K562 (cell line): ENCODE measurements around the gene FKBP15. TPM values are rescaled to one million over a fixed set of nuclear protein-coding genes. Genes with fewer than 3 reads are reported as not detected.

Experiments used
- E2F5 ChIP-seq: sonication (generic); formaldehyde crosslinking; IDR thresholded peaks from 2 replicates; pipeline ENCODE4 v1.8.0; 2022; ENCODE audit warnings: mild to moderate bottlenecking, missing genetic modification reagents
- HMGN3 ChIP-seq: IDR thresholded peaks from 2 replicates; pipeline ENCODE4 v1.6.1; 2011; ENCODE audit warnings: borderline replicate concordance, low read depth, mild to moderate bottlenecking, mixed read lengths, low read length; ENCODE audit not compliant: insufficient read length; ENCODE audit errors: extremely low read depth
- NR4A1 ChIP-seq, 2 experiments: fragments of 250-450 bp in 1 of 2; fragments of 450-650 bp in 1 of 2; sonication (Bioruptor Pico) in 1 of 2; IDR thresholded peaks; 2 replicates each; pipeline versions ENCODE4 v1.4.0 to v1.6.1; 2016 to 2020; ENCODE audit warnings: mild to moderate bottlenecking in 2 of 2, missing compliant biosample characterization in 1 of 2, missing genetic modification characterization in 1 of 2, moderate library complexity in 1 of 2
- RUNX1 ChIP-seq: sonication (generic); IDR thresholded peaks from 2 replicates; pipeline ENCODE4 v1.6.1; 2016; ENCODE audit warnings: antibody characterized with exemption, low read depth
- ZBTB11 ChIP-seq, 3 experiments: fragments of 200-800 bp in 1 of 3; fragments of 250-450 bp in 1 of 3; fragments of 450-650 bp in 1 of 3; sonication (Bioruptor Pico) in 1 of 3; sonication (Bioruptor generic) in 1 of 3; formaldehyde crosslinking in 1 of 3; IDR thresholded peaks; 2 replicates each; pipeline versions ENCODE4 v1.6.1 to v1.8.0; 2016 to 2022; ENCODE audit warnings: mild to moderate bottlenecking in 2 of 3, missing genetic modification characterization in 2 of 3, missing compliant biosample characterization in 1 of 3, moderate library complexity in 1 of 3
- ZBTB2 ChIP-seq: fragments of 450-650 bp; IDR thresholded peaks from 2 replicates; pipeline ENCODE4 v1.6.1; 2016; ENCODE audit warnings: antibody characterized with exemption
- ZNF449 ChIP-seq: fragments of 250-450 bp; sonication (Bioruptor Pico); IDR thresholded peaks from 2 replicates; pipeline ENCODE4 v1.8.0; 2022; ENCODE audit warnings: moderate library complexity, mild to moderate bottlenecking, inconsistent platforms
- polyA plus RNA-seq, 8 experiments: library from polyadenylated mRNA; depleted of rRNA in 4 of 8; stranded (reverse) in 5 of 8; unstranded in 3 of 8; fragments of >200 nt; fragmentation: Nextera tagmentation in 2 of 8; fragmentation: Illumina TruSeq in 1 of 8; extraction: Ambion mirVana in 2 of 8; extraction: Trizol in 1 of 8; gene quantifications; 2 replicates each; pipeline versions ENCODE4 v1.2.1 to v1.2.3, GENCODE V29; 2011 to 2014; ENCODE audit warnings: inconsistent platforms in 1 of 8, missing spikeins in 1 of 8
- total RNA-seq, 7 experiments: library from RNA; depleted of rRNA in 6 of 7; stranded (reverse); fragments of >200 nt in 6 of 7; fragmentation: Illumina TruSeq in 2 of 7; extraction: Trizol in 2 of 7; gene quantifications; 2 replicates each; pipeline versions ENCODE4 v1.2.1 to v1.2.3, GENCODE V29; 2011 to 2021; ENCODE audit warnings: low replicate concordance in 1 of 7
- TF ChIP-seq, protein P1 (sequence below): fragments of 250-450 bp; sonication (Bioruptor Pico); IDR thresholded peaks from 2 replicates; pipeline ENCODE4 v1.4.0; 2020
- TF ChIP-seq, protein P2 (sequence below): fragments of 450-650 bp; IDR thresholded peaks from 2 replicates; pipeline ENCODE4 v1.6.1; 2016; ENCODE audit warnings: mild to moderate bottlenecking
- TF ChIP-seq, protein P3 (sequence below): fragments of 250-450 bp; sonication (Bioruptor Pico); IDR thresholded peaks from 2 replicates; pipeline ENCODE4 v1.8.0; 2021; ENCODE audit warnings: borderline replicate concordance, mild to moderate bottlenecking, moderate library complexity; ENCODE audit not compliant: poor library complexity, severe bottlenecking

FKBP15 gene
- total and polyA plus RNA-seq, 9 of the 15 experiments (the other 6 are each of a cell fraction or from before 2014, with no cell fraction given): 8.7 to 38.0 (median 18.9) TPM

GRCh38 chr9:113150670-113151611 lies 70.1 kb downstream of the FKBP15 start, which contains the start of gene SLC31A2 (continued):
- TF ChIP-seq, protein P1, sequence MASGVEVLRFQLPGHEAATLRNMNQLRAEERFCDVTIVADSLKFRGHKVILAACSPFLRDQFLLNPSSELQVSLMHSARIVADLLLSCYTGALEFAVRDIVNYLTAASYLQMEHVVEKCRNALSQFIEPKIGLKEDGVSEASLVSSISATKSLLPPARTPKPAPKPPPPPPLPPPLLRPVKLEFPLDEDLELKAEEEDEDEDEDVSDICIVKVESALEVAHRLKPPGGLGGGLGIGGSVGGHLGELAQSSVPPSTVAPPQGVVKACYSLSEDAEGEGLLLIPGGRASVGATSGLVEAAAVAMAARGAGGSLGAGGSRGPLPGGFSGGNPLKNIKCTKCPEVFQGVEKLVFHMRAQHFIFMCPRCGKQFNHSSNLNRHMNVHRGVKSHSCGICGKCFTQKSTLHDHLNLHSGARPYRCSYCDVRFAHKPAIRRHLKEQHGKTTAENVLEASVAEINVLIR: 0 out of 2 replicates have a peak, but pooled peaks have one; percentile 13
- no peak for TF ChIP-seq E2F5
- TF ChIP-seq, protein P2, sequence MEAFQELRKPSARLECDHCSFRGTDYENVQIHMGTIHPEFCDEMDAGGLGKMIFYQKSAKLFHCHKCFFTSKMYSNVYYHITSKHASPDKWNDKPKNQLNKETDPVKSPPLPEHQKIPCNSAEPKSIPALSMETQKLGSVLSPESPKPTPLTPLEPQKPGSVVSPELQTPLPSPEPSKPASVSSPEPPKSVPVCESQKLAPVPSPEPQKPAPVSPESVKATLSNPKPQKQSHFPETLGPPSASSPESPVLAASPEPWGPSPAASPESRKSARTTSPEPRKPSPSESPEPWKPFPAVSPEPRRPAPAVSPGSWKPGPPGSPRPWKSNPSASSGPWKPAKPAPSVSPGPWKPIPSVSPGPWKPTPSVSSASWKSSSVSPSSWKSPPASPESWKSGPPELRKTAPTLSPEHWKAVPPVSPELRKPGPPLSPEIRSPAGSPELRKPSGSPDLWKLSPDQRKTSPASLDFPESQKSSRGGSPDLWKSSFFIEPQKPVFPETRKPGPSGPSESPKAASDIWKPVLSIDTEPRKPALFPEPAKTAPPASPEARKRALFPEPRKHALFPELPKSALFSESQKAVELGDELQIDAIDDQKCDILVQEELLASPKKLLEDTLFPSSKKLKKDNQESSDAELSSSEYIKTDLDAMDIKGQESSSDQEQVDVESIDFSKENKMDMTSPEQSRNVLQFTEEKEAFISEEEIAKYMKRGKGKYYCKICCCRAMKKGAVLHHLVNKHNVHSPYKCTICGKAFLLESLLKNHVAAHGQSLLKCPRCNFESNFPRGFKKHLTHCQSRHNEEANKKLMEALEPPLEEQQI: no peak
- TF ChIP-seq, protein P3, sequence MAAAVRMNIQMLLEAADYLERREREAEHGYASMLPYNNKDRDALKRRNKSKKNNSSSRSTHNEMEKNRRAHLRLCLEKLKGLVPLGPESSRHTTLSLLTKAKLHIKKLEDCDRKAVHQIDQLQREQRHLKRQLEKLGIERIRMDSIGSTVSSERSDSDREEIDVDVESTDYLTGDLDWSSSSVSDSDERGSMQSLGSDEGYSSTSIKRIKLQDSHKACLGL: no peak
- no peak for TF ChIP-seq NR4A1 (CRISPR knock-in tag; IDR thresholded peaks at IDR 0.05)
- TF ChIP-seq NR4A1 (tag; IDR thresholded peaks at IDR 0.05): peak; percentile 29; the same call in 1 of the 2 replicates
- TF ChIP-seq ZBTB11 (CRISPR knock-in tag; IDR thresholded peaks at IDR 0.05): no peak
- TF ChIP-seq RUNX1: no peak
- peak; percentile 82 for TF ChIP-seq HMGN3
- no peak for TF ChIP-seq ZNF449 (CRISPR knock-in tag)
- no peak for TF ChIP-seq ZBTB2
